ENCODE data around the gene GSK3B. TPM values are rescaled to one million over a fixed set of nuclear protein-coding genes. Genes with fewer than 3 reads are reported as not detected.

GSK3B gene
- total RNA-seq, 3 donors from 2014 or later, result 34.6 to 46.1 (median 42.0) TPM

DNA sequence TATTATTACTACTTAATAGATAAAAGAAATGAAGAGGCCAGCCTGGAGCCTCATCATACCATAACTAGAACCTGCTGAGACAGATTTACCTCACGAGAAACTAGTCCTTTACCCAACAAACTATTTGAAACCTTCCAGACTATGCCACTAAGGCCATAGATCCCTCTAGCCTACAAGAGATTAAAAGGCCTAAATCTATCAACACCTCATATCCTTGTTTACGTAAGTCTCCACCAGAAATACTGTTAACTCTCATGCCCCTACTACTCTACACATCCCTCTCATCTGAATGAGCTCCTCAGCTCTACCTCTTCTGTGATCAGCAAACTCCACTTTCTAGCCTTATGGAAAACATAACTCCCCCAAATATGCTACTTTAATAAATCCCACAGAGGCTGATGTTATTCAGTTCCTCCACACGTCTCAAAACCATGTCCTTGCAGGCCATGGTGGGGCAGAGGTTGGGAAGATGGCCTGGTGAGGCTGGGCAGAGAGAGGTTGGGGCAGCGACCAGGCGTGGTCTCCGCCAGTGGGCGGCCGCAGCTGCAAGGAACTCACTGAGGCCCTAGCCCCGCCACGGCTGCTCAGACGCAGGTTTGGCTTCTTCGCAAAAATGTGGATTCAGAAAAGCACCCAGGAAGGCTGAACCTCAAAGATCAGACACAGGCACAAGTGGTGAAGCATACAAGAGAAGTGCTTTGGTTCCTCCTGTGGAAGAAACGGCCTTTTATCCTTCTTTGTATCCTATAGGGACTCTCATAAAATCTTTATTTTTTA is 65.8 kb downstream of the GSK3B start:
- no peak for DNase-seq (ENCODE audit: low spot score in 2 of 2)
- H3K9me3 ChIP-seq, result no peaks in the 10 kb centered on the region
- no peaks in the 10 kb centered on the region for H3K4me1 ChIP-seq
- no peak overlapping the region for H3K4me3 ChIP-seq
- H3K27ac ChIP-seq, result no peak overlapping the region
- no peaks in the 10 kb centered on the region for H3K36me3 ChIP-seq
- intact Hi-C loops (cut with DNase I; ENCODE audit: low total_unique reads), result no loop called here
- TF ChIP-seq, protein P1, sequence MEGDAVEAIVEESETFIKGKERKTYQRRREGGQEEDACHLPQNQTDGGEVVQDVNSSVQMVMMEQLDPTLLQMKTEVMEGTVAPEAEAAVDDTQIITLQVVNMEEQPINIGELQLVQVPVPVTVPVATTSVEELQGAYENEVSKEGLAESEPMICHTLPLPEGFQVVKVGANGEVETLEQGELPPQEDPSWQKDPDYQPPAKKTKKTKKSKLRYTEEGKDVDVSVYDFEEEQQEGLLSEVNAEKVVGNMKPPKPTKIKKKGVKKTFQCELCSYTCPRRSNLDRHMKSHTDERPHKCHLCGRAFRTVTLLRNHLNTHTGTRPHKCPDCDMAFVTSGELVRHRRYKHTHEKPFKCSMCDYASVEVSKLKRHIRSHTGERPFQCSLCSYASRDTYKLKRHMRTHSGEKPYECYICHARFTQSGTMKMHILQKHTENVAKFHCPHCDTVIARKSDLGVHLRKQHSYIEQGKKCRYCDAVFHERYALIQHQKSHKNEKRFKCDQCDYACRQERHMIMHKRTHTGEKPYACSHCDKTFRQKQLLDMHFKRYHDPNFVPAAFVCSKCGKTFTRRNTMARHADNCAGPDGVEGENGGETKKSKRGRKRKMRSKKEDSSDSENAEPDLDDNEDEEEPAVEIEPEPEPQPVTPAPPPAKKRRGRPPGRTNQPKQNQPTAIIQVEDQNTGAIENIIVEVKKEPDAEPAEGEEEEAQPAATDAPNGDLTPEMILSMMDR (IDR thresholded peaks at IDR 0.05), result no peak
- TF ChIP-seq POLR2AphosphoS5 (IDR thresholded peaks at IDR 0.05), result no peak
- TF ChIP-seq POLR2A (IDR thresholded peaks at IDR 0.05), result no peak
- H3K27me3 ChIP-seq, result no peaks in the 10 kb centered on the region

DNA sequence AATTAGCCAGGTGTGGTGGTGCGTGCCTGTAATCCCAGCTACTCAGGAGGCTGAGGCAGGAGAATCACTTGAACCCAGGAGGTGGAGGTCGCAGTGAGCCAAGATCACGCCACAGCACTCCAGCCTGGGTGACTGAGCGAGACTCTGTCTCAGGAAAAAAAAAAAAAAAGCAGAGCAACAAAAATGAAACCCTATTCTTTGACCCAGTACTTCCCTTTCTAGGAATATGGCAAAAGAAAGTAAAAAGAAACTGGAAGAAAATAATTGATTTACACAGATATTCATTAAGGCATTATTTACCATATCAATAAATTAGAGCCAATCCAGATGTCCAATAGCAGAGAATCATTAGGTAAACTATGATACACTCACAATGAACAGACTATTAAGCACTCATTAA is 67.0 kb downstream of the GSK3B start:
- no peaks in the 10 kb centered on the region for H3K4me1 ChIP-seq
- no peaks in the 10 kb centered on the region for H3K27me3 ChIP-seq
- H3K9me3 ChIP-seq, result no peaks in the 10 kb centered on the region
- no peak for DNase-seq (ENCODE audit: low spot score in 2 of 2)
- TF ChIP-seq POLR2AphosphoS5 (IDR thresholded peaks at IDR 0.05) (no peak), POLR2A (IDR thresholded peaks at IDR 0.05) (no peak)
- TF ChIP-seq, protein P1 (IDR thresholded peaks at IDR 0.05), result no peak
- no peak overlapping the region for H3K4me3 ChIP-seq
- H3K36me3 ChIP-seq, result no peaks in the 10 kb centered on the region
- intact Hi-C loops (cut with DNase I; ENCODE audit: low total_unique reads), result no loop called here
- H3K27ac ChIP-seq, result no peak overlapping the region

DNA sequence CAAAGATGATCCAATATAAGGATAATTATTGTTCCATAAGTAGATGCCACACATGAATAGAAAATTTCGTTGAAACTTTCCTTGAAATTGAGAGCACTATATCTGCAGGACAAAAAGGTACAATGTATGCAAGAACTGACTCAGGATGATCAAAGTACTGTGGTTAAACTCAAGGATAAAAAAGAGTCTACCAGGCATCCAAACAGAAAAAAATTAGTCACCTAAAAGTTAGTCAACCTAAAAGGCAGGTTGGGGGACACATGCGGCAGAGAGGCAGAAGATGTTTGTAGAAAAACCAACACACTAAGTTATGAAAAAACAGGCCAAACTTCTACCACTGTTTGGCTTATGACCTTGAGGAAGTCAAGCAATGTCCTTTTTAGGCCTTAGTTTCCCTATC is 68.7 kb downstream of the GSK3B start:
- H3K4me1 ChIP-seq, result no peaks in the 10 kb centered on the region

DNA sequence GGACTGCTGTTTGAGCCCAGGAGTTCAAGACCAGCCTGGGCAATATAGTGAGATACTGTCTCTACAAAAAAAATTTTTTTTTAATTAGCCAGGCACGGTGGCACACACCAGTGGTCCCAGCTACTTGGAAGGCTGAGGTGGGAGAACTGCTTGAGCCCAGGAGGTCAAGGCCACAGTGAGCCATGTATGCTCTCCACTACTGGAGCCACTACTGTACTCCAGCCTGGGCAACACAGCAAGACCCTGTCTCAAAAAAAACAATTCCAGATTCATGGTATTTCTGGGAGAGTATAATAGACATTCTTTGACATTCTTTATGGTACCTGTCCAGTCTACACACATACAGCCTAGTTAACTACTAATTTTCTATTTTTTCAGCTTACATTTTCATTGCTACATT is 70.1 kb downstream of the GSK3B start:
- no peak for TF ChIP-seq POLR2AphosphoS5 (IDR thresholded peaks at IDR 0.05)
- TF ChIP-seq POLR2A (IDR thresholded peaks at IDR 0.05), result no peak
- TF ChIP-seq, protein P1 (IDR thresholded peaks at IDR 0.05), result no peak
- intact Hi-C loops (cut with DNase I; ENCODE audit: low total_unique reads), result loop anchor here (1.0 kb wide), 1 partner anchor 26 kb away; no protein-coding TSS in a partner anchor
- H3K27ac ChIP-seq, result no peak overlapping the region

More for the DNA sequence above, 68.7 kb downstream of the GSK3B start:
- H3K36me3 ChIP-seq, result no peaks in the 10 kb centered on the region
- H3K4me3 ChIP-seq, result no peak overlapping the region
- TF ChIP-seq POLR2A (IDR thresholded peaks at IDR 0.05) (no peak), POLR2AphosphoS5 (IDR thresholded peaks at IDR 0.05) (no peak)
- TF ChIP-seq, protein P1 (IDR thresholded peaks at IDR 0.05), result no peak
- H3K27ac ChIP-seq, result no peak overlapping the region
- DNase-seq (ENCODE audit: low spot score in 2 of 2), result no peak
- H3K9me3 ChIP-seq, result no peaks in the 10 kb centered on the region
- intact Hi-C loops (cut with DNase I; ENCODE audit: low total_unique reads), result no loop called here
- no peaks in the 10 kb centered on the region for H3K27me3 ChIP-seq

DNA sequence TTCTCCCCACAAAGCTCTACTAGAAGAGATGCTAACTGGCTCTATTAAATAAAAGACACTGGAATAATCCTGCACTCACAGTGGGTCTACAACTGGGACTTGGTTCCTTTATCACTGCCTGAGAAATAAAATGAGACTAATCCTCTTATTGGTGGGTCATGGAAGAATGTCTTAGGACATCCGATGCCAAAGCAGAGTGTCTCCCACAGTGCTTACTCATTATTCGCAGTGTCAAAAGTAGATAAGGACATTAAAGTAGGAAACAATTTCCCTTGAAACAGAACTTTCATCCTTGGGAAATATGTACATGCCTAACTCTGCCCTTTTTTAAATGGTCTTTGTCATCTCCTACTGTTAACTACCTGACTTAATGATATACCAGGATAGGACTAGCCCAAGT is 71.5 kb downstream of the GSK3B start:
- Histone ChIP-seq H3K9me3 (no peaks in the 10 kb centered on the region), H3K4me1 (no peaks in the 10 kb centered on the region), H3K4me3 (no peak overlapping the region), H3K27ac (no peak overlapping the region), H3K36me3 (no peaks in the 10 kb centered on the region), H3K27me3 (no peaks in the 10 kb centered on the region)
- no peak for DNase-seq (ENCODE audit: low spot score in 2 of 2)
- intact Hi-C loops (cut with DNase I; ENCODE audit: low total_unique reads), result no loop called here
- TF ChIP-seq, protein P1 (IDR thresholded peaks at IDR 0.05), result no peak
- TF ChIP-seq POLR2AphosphoS5 (IDR thresholded peaks at IDR 0.05) (no peak), POLR2A (IDR thresholded peaks at IDR 0.05) (no peak)

More for the DNA sequence above, 70.1 kb downstream of the GSK3B start:
- Histone ChIP-seq H3K4me3 (no peak overlapping the region), H3K36me3 (no peaks in the 10 kb centered on the region), H3K9me3 (no peaks in the 10 kb centered on the region), H3K4me1 (no peaks in the 10 kb centered on the region), H3K27me3 (no peaks in the 10 kb centered on the region)
- DNase-seq (ENCODE audit: low spot score in 2 of 2), result no peak

Data from breast epithelium (tissue), 4 donors.